PC-9 (cell line): ENCODE data around the gene COX5A.

Source experiments
- CTCF ChIP-seq: fragments of 200-600 bp; sonication (generic); conservative IDR thresholded peaks from 2 replicates; pipeline ENCODE4 v1.6.1; 2017; ENCODE audit warnings: mixed run types, antibody characterized with exemption, mild to moderate bottlenecking, moderate library complexity
- EZH2 ChIP-seq: fragments of 200-600 bp; sonication (generic); IDR thresholded peaks from 2 replicates; pipeline ENCODE4 v1.8.0; 2017; ENCODE audit warnings: antibody characterized with exemption, low read depth

GRCh38 chr15:74897300-74897701 is 40.6 kb downstream of the COX5A start:
- TF ChIP-seq CTCF (no peak), EZH2 (no peak)
